ENCODE results near the gene TNFRSF1B.
"Not testable (repeated sequence)": the region's sequence is repeated elsewhere in the genome, so short reads cannot be mapped to it uniquely, and the experiment has no call there.

Gene TNFRSF1B

DNA sequence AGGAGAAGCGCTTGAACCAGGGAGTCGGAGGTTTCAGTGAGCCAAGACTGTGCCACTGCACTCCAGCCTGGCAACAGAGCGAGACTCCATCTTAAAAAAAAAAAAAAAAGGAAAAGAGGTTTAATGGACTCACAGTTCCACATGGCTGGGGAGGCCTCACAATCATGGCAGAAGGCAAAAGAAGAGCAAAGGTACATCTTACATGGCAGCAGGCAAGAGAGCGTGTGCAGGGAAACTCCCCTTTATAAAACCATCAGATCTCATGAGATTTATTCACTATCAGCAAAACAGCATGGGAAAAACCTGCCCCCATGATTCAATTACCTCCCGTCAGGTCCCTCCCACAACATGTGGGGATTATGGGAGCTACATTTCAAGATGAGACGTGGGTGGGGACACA lies 57.3 kb downstream of the TNFRSF1B start:
- DNase-seq, result not testable (repeated sequence)

DNA sequence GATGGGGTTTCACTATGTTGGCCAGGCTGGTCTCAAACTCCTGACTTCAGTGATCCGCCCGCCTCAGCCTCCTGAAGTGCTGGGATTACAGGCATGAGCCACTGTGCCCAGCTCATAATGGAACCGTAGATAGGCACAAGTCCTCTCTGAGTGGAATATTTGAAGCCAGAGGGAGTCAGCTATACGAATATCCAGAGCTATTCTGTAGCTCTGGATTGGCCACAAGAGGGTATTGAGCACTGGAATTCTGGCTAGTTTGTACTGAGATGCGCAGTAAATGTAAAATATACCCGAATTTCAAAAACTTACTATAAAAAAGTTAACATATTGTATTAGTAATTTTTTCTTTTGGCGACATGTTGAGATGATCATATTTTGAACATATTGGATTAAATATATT lies 62.2 kb downstream of the TNFRSF1B start:
- DNase-seq, result no peak

- DNase-seq, result no peak
Measured at GRCh38 chr1:12229386-12229834, 62.6 kb downstream of the TNFRSF1B start.

GRCh38 chr1:12229835-12230548 lies 63.2 kb downstream of the TNFRSF1B start, which contains the start of gene VPS13D:
Gene VPS13D (plus strand): TSS chr1:12230030. CDS start chr1:12234267, 4,237 bp downstream.
- DNase-seq, result peak; percentile 52 to 54

DNA sequence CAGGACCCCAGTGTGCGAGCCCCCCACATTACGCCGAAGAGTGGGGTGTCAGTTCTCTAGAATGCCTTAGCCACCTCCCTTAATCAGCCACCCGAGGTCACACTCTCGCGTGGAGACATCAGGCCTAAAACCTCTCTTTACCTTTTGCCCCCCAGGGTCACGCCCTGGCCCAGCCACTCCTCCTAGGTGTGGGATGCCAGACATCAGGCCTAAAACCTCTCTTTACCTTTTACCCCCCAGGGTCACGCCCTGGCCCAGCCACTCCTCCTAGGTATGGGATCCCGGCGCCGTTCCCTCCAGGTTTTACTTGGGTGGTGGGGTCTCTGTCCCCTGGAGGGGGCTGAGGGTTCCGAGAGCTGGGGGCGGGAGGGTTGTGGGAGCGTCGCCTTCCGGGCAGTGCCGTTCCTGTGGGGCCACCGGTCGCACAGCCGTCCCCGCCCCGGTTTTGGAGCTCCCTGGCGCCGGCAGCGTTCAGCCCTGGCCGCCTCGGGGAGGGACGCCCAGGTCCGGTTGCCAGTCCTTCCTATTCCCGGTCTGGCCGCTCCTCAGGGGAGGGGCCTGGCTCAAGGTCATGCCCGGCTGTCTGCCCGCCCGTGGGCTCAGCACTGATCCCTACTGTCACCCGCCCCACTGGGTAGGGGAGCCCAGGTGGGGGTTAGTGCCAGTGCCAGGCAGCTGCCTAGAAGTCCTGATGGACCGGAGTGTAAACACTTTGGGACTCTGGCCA lies 63.9 kb downstream of the TNFRSF1B start:
- DNase-seq, result peak in 1 of 2 experiments; percentile 10

DNA sequence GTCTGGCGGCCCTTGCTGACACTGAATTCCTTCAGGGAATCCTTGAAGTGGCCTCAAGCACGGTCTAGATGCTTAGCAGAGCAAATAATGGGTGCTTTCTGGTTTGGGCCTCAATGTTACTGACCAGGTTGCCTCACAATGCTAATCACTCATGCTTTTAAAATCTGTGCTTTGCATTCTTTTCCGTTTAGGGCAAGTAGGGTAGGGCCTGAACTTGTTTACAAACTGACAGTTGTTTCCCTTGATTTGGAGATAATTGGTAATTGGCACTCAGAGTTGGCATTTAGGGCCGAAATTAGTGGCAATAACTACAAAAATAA lies 64.4 kb downstream of the TNFRSF1B start:
- no peak for DNase-seq

- no peak for DNase-seq
Measured at GRCh38 chr1:12232221-12232620, 65.4 kb downstream of the TNFRSF1B start.

- DNase-seq, result peak in 1 of 2 experiments; percentile 5
Measured at GRCh38 chr1:12244078-12244477, 77.3 kb downstream of the TNFRSF1B start.

- DNase-seq, result no peak
Measured at GRCh38 chr1:12244585-12244984, 77.8 kb downstream of the TNFRSF1B start.

- DNase-seq, result no peak
Measured at GRCh38 chr1:12245116-12245515, 78.3 kb downstream of the TNFRSF1B start.

GRCh38 chr1:12245733-12246132 lies 78.9 kb downstream of the TNFRSF1B start:
- DNase-seq, result no peak

GRCh38 chr1:12246584-12246983 lies 79.8 kb downstream of the TNFRSF1B start:
- no peak for DNase-seq

- no peak for DNase-seq
Measured at GRCh38 chr1:12249181-12249580, 82.4 kb downstream of the TNFRSF1B start.

GRCh38 chr1:12249748-12250147 lies 83.0 kb downstream of the TNFRSF1B start:
- no peak for DNase-seq

- no peak for DNase-seq
Measured at GRCh38 chr1:12251442-12251841, 84.7 kb downstream of the TNFRSF1B start.

DNA sequence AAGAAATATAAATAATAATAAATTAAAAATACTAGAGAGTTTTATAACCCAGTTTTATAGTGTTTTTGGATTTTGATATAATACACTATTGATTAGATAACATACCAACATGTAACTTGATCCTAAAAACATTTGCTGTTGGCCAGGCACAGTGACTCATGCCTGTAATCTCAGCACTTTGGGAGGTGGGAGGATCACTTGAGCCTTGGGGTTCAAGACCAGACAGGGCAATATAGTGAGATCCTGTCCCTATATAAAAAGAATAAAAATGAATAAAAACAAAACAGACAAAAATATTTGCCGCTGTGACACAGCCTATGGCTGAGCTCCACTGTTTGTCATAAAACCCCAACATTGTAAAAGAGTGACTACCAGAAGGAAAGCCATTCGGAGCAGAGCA lies 89.1 kb downstream of the TNFRSF1B start:
- DNase-seq, result no peak

DNA sequence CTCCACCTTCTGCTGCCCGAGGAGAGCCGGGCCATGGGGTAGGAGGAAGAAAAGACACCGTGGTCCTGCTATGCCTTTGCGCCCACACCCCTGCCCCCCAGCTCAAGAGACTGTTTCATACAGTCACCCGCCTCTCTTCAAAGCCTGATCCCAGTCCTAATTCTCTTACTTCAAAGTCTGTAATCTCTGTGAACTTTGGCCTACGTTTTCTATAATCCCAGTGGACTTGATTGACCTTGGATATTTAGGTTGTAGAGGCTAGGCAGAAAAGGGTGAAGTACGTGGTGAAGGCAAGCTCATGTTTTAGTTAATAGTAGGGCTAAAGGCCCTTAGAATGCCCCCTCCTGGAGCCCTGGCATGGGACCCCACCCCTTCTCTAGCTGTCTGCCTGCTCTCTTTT lies 91.5 kb downstream of the TNFRSF1B start:
- no peak for DNase-seq
